Breast epithelium (tissue), 3 donors: ENCODE measurements around the gene MIGA1.

Experiments used
- CTCF ChIP-seq, 3 donors: fragments of 450-650 bp; IDR thresholded peaks; one replicate each; pipeline ENCODE4 v1.5.1; 2016 to 2017; ENCODE audit warnings: antibody characterized with exemption in 3 of 3, mild to moderate bottlenecking in 3 of 3, moderate library complexity in 3 of 3
- POLR2A ChIP-seq: fragments of 450-650 bp; IDR thresholded peaks from one replicate; pipeline ENCODE4 v1.6.1; 2016; ENCODE audit warnings: antibody characterized with exemption, mild to moderate bottlenecking, moderate library complexity
- POLR2AphosphoS5 ChIP-seq, 3 donors: sonication (generic); formaldehyde crosslinking; IDR thresholded peaks; one replicate each; pipeline ENCODE4 v1.6.1; 2017; ENCODE audit warnings: antibody characterized with exemption in 3 of 3

- no peak for TF ChIP-seq POLR2A
- no peak for TF ChIP-seq CTCF (IDR thresholded peaks at IDR 0.05)
- no peak for TF ChIP-seq POLR2AphosphoS5 (IDR thresholded peaks at IDR 0.05)
These were observed 68.2 kb downstream of the MIGA1 start for GRCh38 chr1:77847621-77848080.
